NCI-H146 (cell line): ENCODE results near the gene SHC2.

ENCODE experiments used
- DNase-seq: peaks from one replicate; lab custom pipeline; 2025; lab: John Stamatoyannopoulos, UW

Gene SHC2, protein sequence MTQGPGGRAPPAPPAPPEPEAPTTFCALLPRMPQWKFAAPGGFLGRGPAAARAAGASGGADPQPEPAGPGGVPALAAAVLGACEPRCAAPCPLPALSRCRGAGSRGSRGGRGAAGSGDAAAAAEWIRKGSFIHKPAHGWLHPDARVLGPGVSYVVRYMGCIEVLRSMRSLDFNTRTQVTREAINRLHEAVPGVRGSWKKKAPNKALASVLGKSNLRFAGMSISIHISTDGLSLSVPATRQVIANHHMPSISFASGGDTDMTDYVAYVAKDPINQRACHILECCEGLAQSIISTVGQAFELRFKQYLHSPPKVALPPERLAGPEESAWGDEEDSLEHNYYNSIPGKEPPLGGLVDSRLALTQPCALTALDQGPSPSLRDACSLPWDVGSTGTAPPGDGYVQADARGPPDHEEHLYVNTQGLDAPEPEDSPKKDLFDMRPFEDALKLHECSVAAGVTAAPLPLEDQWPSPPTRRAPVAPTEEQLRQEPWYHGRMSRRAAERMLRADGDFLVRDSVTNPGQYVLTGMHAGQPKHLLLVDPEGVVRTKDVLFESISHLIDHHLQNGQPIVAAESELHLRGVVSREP

DNA sequence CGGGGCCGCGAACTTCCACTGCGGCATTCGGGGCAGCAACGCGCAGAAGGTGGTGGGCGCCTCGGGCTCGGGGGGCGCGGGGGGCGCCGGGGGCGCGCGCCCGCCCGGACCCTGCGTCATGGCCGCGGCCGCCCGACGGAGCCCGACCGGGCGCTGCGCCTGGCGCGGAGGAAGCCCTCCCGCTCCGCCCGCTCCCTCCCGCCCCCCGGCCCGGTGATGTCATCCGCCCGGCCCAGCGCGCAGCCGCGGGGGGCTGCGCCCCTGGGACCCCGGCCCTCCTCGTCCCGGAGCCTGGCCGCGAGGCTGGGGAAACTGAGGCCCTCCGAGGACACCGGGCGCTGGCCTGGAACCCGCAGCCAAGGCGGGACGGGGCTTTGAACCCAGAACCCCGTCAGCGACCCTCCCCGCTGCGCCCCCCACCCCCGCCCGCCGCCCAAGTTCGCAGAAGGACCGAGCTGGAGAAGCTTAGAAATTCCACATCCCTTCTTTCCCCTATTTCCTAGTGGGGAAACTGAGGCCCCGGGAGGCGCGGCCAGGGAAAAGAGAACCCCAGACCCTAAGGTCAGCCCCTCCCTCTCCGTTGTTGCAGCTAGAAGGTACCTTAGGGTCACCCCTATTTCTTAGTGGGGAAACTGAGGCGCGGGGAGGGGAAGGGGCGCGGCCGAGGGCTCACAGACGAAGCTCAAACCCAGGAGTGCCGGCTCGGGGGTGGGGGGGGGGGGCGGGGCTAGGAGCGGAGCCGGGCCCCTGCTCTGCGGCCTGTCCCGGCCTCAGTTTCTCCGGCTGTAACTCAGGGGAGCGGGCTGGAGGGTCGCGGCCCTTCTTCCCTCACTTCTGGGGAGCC lies at the start of gene SHC2:
SHC2 (minus strand) TSS at position 157 of the 844 bp plus-strand sequence; CDS start at position 120, 37 bp downstream.
- DNase-seq, result peak; percentile 16

DNA sequence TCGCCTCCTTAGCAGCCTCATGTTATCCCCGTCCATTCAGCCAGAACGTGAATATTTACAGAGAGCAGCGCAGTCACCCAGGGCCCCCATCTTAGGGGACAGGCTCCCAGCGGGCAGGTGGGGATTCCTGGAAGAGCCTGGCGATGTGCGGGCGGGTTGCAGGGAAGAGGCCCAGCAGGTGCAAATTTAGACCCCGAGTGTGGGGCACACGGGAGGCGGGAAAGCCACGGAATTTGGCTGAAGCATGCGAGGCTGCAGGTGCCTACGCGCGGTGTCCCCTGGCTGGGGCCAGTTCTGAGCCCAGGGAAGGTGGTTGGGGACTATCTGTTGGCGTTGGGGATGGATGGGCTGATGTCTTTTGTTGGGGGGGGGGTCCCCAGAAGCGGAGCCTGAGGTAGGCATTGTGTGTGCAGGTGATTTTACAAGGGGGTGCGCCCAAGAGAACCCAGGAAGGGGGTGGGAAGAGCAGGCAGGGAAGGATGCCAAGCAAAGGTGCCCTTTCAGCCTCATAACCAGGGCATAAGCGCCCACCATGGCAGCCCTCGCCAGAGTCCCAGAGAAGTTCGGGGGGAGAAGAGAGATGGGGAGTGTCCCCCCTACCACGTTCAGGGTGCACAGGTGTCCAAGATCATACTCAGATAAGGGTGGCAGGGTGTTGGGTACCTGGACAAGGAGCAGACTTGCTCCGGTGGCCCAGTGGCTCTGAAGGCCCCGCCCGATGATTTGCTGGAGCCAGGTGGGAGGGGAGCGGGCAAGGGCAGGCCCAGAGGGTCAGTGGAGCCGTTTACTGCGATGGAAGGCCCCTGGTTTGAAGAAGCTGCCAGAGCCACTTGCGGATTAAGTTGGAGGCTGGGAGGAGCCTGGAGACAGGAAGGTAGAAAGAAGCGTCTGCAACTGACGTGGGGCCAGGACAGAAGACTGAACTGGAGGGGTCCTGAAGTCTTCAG lies 47.6 kb upstream of the SHC2 start:
- peak; percentile 38 for DNase-seq

DNA sequence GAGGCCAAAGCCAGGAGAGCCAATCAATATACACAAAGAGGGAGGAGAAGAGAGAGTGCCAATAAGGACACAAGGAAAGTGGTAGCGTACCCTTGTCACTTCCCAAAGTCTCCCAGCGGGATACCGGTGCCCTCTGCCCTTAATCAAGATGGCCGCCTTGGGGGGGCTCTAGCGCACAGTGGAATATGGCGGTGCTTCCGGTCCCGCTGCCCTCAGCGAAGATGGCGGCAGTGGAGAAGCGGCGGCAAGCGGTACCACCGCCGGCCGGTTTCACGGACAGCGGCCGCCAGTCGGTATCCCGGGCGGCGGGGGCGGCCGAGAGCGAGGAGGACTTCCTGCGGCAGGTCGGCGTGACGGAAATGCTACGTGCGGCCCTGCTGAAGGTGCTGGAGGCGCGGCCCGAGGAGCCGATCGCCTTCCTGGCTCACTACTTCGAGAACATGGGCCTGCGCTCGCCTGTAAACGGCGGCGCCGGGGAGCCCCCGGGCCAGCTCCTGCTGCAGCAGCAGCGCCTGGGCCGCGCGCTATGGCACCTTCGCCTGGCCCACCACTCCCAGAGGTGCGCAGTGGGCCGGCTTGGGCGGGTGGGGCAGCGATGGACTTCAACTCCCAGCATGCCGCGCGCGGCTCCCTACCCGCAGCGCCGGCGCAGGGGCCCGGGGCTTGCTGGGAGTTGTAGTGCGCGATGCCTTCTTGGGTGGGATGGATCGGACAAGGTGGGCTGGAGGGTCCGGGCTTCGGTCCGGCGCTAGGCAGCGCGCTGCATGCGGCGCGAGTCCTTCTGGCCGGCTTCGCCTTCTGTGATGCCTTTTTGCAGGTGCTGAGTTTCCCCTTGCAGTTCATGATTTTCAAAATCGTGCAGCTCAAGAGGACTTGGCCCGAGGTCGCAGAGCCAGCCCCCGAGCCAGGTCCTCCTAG lies 46.7 kb upstream of the SHC2 start, which contains the start of gene TPGS1:
TPGS1 (plus strand) TSS at position 212 of the 918 bp plus-strand sequence; CDS start at position 222, 10 bp downstream.
- DNase-seq, result peak; percentile 67

DNA sequence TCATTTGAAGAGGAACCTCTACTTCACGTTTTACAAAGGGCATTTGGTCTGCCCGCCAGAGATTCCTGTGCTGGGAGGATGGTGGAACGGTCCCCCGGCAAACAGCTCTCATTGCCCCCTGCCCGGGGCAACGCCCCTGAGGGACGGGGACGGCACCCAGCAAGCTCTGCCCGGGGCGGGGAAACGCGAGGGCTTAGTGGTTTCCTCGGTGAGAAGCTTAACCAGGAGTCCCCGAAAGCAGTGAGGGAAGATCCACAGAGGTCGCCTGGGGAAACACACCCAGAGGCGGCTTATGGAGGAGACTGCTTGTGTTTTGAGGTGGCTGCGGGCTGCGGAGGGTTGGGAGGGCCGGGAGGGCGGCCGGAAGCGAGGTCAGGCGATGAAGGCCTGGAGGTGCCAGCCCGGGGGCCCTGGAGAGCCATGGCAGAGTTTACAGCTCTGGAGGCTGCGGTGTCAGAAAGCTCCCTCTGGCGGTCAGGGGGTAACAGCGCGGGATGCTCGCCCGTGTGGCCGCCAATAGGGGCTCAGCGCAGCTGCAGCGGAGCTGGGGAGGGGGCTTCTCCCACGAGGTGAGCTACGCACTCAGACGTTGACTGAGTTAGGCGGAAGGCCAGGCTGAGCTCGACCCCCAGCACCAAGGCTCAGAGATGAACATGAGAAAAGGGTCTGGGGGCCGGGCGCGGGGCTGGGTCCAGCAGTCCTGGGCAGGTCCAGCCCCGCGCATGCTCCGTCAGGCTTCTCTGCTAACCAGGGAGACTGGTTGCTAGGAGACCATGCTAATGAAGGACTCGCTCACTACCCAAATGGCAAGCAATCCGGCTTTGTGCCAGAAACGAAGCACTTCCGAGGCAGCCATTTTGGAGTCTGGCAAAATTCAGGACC lies 45.8 kb upstream of the SHC2 start:
- DNase-seq, result peak; percentile 98

DNA sequence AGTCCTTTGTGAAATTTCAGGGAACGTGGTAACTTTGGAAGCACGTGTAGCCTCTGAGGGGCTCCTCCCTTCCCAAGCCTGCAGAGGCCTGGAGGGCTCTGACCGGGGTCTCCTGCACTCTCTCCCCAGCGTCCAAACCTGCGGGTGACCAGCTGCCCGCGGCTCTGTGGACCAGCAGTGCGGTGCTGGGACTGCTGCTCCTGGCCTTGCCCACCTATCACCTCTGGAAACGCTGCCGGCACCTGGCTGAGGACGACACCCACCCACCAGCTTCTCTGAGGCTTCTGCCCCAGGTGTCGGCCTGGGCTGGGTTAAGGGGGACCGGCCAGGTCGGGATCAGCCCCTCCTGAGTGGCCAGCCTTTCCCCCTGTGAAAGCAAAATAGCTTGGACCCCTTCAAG lies 43.8 kb upstream of the SHC2 start:
- DNase-seq, result no peak

DNA sequence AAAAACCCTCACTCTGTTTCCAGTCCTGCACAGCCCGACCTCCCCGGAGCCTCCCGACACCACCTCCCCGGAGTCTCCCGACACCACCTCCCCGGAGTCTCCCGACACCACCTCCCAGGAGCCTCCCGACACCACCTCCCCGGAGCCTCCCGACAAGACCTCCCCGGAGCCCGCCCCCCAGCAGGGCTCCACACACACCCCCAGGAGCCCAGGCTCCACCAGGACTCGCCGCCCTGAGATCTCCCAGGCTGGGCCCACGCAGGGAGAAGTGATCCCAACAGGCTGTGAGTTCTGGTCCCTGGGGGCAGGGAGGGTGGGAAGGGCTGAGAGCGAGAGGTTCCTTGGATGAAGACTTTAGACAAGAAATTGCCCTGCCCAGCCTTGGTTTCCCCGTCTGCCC lies 40.8 kb upstream of the SHC2 start:
- no peak for DNase-seq

DNA sequence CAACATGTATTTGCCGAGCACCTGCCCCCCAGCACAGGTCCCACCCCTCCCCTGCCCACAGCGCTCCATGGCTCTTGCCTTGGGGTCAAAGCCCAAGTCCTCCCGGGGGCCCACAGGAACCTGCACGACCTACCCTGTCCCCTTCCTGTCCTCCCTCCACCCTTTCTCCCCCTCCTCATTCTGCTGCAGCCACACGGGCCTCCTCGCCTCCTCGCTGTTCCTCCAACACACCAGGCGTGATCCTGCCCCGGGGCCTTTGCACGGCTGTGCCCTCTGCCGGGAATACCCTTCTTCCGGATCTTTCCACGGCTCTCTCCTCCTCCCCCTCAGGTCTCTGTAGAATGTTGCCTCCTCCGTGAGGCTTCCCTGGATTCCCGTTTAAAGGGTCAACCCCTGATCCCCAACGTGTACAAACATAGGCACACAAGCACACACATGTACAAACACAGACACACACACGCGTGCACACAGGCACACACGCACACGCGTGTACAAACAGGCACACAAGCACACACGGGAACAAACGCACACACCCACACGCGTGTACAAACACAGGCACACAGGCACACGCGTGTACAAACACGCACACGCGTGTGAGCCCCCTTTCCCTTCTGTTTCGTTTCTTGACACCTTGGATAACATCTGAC lies 38.3 kb upstream of the SHC2 start:
- no peak for DNase-seq

DNA sequence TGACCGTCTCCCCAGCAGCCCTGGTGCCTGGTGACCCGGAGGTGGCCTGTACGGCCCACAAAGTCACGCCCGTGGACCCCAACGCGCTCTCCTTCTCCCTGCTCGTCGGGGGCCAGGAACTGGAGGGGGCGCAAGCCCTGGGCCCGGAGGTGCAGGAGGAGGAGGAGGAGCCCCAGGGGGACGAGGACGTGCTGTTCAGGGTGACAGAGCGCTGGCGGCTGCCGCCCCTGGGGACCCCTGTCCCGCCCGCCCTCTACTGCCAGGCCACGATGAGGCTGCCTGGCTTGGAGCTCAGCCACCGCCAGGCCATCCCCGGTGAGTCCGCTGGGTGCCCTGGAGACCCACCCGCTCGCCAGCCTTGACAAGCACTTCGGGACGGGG lies 37.7 kb upstream of the SHC2 start:
- no peak for DNase-seq

DNA sequence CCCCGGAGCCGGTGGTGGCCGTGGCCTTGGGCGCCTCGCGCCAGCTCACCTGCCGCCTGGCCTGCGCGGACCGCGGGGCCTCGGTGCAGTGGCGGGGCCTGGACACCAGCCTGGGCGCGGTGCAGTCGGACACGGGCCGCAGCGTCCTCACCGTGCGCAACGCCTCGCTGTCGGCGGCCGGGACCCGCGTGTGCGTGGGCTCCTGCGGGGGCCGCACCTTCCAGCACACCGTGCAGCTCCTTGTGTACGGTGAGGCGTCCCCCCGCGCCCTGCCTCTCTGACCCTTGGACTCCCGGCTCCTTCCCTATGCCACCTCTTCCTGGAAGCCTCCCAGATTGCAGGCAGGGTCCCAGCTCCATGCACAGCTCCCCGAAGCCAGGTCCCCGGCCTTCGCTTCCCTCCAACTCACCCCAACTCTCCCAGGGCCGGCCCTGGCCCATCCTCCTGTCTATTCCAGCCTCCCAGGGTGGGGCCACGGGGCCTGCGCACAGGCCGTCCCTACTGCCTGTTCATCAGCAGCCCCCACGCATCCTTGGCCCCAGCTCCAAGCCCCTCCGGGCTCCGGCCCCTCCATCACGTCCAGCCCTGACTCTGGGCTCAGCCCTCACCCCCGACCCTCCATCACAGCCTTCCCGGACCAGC lies 37.2 kb upstream of the SHC2 start:
- no peak for DNase-seq

DNA sequence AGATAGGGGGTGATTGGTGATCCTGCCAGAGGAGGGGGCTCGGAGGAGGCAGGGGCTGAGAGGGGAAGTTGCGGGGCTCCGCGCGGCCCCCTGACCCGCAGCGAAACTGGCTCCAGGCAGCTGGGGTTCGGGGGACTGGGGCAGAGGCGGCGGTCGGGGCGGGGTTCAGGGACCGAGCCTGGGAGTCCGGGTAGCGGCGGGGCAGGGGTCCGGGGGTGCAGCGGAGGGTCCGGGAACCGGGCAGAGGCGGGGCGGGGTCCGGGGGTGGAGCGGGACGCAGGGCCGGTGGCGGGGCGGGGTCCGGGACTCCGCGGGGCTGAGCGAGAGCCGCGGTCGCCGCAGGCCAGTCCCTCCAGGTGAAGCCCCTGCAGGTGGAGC lies 36.6 kb upstream of the SHC2 start:
- DNase-seq, result no peak

DNA sequence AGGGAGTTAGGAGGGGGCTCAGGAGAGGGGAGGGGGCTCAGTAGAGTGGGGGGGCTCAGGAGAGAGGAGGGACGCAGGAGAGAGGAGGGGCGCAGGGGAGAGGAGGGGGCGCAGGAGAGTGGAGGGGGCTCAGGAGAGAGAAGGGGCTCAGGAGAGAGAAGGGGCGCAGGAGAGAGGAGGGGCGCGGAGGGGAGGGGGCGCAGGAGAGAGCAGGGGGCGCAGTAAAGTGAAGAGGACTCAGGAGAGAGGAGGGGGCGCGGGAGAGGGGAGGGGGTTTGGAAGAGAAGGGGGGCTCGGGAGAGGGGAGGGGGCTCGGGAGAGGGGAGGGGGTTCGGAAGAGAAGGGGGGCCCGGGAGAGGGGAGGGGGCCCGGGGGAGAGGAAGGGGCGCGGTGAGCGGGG lies 36.2 kb upstream of the SHC2 start:
- DNase-seq, result no peak

DNA sequence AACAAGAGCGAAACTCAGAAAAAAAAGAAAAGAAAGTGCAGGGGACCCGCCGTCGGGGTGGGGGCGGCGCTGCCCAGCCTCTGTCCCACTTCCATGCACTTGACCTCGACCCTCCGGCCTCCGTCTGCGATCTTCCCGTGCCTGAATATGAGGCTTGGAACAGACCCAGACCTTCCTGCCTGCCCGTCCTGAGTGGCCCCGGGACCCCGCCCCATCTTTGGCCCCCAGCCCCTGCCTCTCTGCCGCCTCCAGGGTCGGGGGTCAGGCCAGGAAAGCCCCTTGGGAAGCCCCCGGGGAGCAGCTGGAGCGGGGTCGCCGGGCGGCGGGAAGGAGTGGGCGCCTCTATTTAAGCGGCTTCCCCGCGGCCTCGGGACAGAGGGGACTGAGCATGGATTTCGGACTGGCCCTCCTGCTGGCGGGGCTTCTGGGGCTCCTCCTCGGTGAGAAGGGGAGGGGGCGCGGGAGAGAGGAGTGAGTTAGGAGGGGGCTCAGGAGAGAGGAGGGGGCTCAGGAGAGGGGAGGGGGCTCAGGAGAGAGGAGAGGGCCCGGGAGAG lies 35.4 kb upstream of the SHC2 start, which contains the start of gene MADCAM1:
MADCAM1 (plus strand) TSS at position 375 of the 554 bp plus-strand sequence; CDS start at position 389, 14 bp downstream.
- DNase-seq, result no peak

DNA sequence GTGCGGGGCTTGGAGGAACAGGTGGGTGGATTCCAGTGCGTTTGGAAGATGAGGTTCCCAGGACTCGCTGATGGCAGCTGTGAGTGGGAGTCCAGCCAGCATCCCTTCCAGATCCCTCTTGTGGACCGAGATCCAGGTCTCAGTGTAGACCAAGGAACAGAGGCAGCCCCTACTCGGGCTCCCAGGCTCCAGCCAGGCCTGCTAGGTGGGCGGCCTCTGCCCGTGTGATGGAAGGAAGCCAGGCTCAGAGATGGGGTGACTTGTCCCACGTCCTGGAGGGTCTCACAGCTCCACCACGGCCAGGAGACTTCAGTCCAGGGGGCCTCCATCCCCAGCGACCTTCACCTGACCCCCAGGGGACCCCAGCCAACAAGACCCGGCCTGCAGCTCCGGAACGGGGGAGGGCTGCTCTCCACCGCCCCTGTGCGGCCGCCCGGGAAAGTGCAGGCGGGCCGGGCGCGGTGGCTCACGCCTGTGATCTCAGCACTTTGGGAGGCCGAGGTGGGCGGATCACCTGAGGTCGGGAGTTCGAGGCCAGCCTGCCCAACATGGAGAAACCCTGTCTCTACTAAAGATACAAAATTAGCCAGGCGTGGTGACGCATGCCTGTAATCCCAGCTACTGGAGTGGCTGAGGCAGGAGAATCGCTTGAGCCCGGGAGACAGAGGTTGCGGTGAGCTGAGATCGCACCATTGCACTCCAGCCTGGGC lies 34.7 kb upstream of the SHC2 start:
- no peak for DNase-seq

DNA sequence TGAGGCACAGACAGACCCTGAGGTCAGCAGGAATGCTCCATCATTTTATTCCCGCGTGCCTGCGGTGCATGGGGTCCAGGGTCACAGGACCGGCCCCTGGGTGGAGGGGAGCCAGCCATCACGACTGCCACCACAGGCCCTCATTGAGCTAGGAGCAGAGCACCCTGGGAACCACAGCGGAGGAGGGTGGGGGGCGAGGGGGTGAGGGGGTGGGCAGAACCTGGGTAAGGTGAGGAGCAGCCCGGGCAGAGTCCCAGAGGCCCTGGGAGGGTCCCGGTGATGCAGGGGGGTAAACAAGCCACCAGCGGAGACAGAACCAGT lies 34.2 kb upstream of the SHC2 start:
- no peak for DNase-seq

DNA sequence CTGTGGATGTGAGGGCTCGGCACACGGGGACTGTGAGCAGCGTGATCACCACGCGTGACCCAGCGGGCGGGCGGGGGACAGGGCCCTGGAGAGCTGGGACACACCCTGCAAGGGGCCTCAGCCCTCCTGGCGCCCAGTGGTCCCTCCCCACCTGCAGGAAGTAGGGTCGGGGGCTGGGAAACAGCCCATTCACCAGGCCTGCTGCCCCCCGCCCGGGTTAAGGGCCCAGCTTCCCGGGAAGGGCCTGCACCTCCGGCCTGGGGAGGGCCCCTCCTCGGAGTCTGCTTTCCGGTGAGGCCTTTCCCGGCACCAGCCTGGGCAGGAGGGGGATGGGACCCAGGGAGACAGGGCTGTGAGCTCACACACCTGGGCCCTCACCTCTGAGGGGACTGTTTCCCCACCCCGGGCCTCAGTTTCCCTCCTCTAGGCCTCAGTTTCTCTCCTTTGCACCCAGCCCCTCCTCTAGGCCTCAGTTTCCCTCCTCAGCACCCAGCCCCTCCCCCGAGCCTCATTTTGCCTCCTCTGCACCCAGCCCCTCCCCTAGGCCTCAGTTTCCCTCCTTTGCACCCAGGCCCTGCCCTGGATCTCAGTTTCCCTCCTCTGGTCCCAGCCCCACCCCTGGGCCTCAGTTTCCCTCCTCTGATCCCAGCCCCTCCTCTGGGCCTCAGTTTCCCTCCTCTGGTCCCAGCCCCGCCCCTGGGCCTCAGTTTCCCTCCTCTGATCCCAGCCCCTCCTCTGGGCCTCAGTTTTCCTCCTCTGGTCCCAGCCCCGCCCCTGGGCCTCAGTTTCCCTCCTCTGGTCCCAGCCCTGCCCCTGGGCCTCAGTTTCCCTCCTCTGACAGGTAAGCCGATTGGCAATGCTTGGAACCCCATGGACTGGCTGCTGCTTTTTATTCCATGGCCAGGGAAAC lies 33.6 kb upstream of the SHC2 start:
- DNase-seq, result no peak

DNA sequence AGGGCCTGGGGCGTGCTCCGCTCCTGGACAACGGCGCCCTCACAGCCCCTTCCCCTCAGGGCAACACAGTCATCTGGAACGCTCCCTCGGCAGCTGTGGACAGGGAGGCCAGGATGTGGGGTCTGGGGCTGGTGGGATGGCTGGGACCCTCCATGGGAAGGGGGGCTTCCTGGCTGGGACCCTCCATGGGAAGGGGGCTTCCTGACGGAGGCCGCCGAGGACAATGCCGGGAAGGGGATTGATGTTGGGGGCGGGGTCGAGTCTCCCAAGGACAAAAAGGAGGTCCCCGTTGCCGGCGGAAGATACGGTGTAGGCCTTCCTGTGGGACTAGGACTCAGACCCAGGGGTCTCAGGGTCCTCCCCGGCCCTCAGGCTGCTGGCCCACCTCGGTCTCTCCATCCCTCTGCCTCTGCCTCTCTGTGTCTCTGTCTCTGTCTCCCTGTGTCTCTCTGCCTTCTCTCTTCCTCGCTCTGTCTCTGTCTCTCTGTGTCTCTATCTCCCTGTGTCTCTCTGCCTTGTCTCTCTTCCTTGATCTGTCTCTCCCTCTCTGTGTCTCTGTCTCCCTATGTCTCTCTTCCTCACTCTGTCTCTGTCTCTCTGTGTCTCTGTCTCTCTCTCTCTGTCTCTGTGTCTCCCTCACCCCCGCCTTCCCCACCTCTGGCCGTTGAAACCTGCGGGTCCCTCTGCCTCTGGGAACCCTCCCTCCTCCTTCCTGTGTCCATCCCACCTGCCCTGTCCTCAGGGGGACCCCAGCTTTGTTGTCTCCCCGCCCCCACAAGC lies 32.7 kb upstream of the SHC2 start:
- DNase-seq, result no peak
